ENCODE measurements around the gene MRPL42. TPM values are rescaled to one million over a fixed set of nuclear protein-coding genes. Genes with fewer than 3 reads are reported as not detected.
"Not testable (repeated sequence)": the region's sequence is repeated elsewhere in the genome, so short reads cannot be mapped to it uniquely, and the experiment has no call there.

Gene MRPL42
- total and polyA plus RNA-seq, 2 of the 4 experiments (the other 2 are of a cell fraction): 64.2 to 90.7 TPM

DNA sequence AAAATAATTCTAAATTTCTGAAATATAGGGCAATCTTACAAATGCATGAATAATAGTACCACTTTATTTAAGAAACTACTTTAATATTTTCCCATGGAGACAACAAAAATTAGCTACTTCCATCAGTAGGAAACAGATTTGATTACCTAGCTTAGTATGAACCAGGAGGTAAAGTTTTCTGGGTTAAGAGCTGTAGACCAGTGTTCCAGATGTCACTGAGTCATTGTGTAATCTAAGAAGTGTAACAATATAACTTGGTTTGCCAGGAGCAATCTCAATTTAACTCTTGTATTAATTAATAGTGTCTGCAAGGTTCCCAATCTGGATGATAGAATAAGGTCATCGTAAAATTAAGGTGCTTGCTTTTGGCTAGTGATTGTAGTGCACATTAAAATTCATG, 31.5 kb downstream of the MRPL42 start:
- ATAC-seq (ENCODE audit: low read depth); in situ Hi-C loops (cut with MboI; ENCODE audit: low sequenced_read_pairs): not testable (repeated sequence)

More for the DNA sequence above, 31.5 kb downstream of the MRPL42 start:
- no CpG with 5 or more reads among the region's 1 CpG for WGBS, 2 experiments (ENCODE audit: extremely low coverage in 2 of 2, insufficient read length in 1 of 2)
- H4K91ac ChIP-seq (ENCODE audit: insufficient read depth, low read depth, low read length); POLR2A ChIA-PET (ENCODE audit: unreplicated experiment); H4K20me1 ChIP-seq (ENCODE audit: insufficient read depth, low read length); H2BK20ac ChIP-seq (ENCODE audit: low read depth, low read length); H4K8ac ChIP-seq (ENCODE audit: low read depth in 2 of 2, low read length in 2 of 2); DNase-seq; CTCF ChIA-PET; H3K9me3 ChIP-seq (ENCODE audit: control insufficient read depth, insufficient read depth, low read length); H3K36me3 ChIP-seq (ENCODE audit: control insufficient read depth, insufficient read depth, low read length); H3K9me1 ChIP-seq (ENCODE audit: insufficient read depth, low read length); H2AK9ac ChIP-seq (replicated peaks; ENCODE audit: low read depth, low read length, poor library complexity); H2BK5ac ChIP-seq (ENCODE audit: low read depth, low read length, poor library complexity, severe bottlenecking); H2BK15ac ChIP-seq (ENCODE audit: low read depth, low read length); H3K4ac ChIP-seq (ENCODE audit: low read depth, low read length); H3K56ac ChIP-seq (ENCODE audit: extremely low read depth, insufficient read depth, low read length); intact Hi-C loops (cut with micrococcal nuclease); H3K14ac ChIP-seq (replicated peaks; ENCODE audit: low read depth, low read length); H3K27ac ChIP-seq (ENCODE audit: insufficient read depth, low read length); H3K9ac ChIP-seq (ENCODE audit: low read depth, low read length); H3K4me1 ChIP-seq (ENCODE audit: control insufficient read depth, insufficient read depth, low read length); H3K18ac ChIP-seq (ENCODE audit: low read depth, low read length); dilution Hi-C loops (cut with HindIII; ENCODE audit: low sequenced_read_pairs, unreplicated experiment); H3K27me3 ChIP-seq (ENCODE audit: control insufficient read depth, insufficient read depth, low read length); BruUV-seq (replicated peaks); H3K23ac ChIP-seq (ENCODE audit: low read depth, low read length); H3K4me3 ChIP-seq (ENCODE audit: insufficient read depth, low read depth, low read length); H2AFZ ChIP-seq (replicated peaks; ENCODE audit: low read length, poor library complexity); H2AK5ac ChIP-seq (ENCODE audit: low read depth, low read length); H3K4me2 ChIP-seq (ENCODE audit: low read depth, low read length); H4K5ac ChIP-seq (ENCODE audit: low read depth, low read length); H2BK120ac ChIP-seq (ENCODE audit: low read depth, low read length): not testable (repeated sequence)
- peaks cover 0 to 17% of the 10 kb centered on the region in 2 experiments; a peak in 2 of 4 replicates for H3K79me1 ChIP-seq (ENCODE audit: low read depth in 1 of 2, low read length in 2 of 2)
